Hindlimb muscle (tissue), 1 donor: ENCODE measurements around the gene FZD10. TPM values are rescaled to one million over a fixed set of nuclear protein-coding genes. Genes with fewer than 3 reads are reported as not detected.

Experiments used
- DNase-seq: peaks from one replicate; pipeline ENCODE4 v3.0.0-alpha.2; 2013
- polyA plus RNA-seq: library from polyadenylated mRNA; unstranded; fragments of 120-200 nt; gene quantifications from one replicate; pipeline ENCODE4 v1.2.1, GENCODE V29; 2013; ENCODE audit not compliant: insufficient read length

FZD10 gene
- polyA plus RNA-seq, 1 donor, result 26.0 TPM

DNA sequence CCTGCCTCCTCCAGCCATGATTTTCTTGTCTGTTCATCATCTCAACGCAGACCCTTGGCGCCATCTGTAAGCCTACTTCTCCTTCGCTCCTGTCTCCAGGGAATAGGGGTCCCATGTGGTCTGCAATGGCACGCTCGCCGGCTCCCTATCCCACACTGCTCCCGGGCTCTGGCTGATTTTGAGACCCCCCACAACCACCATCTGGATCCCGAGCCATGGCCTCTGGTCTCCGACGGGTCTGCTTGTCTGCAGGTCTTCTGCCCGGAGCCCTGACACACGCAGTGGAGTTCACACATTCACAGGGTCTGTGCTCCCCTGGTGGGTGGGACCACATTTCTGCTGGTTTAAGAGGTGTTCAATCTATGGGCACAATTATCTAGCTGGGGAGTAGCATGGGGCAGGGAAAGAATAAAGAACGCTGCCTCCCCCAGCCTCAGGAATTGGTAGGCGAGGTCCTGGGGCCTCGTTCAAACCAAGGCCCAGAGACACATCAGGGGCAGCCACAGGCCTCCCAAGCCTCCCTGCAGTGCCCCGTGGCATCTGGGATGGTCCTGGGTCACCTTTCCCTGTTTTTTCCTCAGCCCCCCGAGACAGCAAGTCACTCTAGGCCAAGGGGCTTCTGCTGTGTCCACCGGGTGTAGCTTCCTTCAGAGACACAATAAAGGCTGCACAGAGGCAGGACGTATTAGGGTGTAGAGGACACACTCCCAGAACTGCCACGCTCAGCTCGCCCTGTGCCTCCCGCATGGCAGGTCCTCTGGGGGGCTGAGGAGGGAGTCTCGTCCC lies 21.5 kb downstream of the FZD10 start:
- no peak for DNase-seq

DNA sequence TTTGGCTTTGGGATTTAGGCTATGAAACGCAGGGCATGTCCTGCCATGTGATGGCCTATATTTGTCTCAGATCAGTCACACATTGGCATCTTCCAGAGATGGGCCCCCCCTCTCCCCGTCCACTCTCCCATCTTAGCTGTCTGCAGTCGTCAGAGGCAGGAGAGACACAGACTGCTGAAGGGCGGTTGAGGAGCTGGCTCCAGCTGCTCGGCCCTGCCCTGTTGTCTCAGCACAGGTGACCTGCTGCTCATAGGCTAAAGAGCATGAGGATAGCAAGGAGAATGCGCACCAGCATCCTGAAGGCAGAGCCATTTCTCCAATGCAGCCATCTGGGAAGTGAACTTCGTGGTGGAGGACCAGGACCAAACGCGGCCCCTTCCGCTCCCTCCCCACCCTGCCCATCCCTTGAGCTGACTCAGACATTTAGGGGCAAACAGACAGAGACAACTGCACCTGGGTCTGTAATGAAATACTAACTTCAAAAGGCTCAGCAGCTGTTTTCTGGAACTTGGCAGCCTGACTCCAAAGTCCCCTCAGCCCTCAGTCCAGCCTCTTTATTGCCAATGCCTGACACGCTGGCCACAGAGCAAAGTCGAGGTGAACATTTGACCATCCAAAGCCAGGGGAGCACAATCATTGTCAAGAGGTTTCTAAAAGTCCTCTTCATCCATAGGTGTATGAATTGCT lies 22.3 kb downstream of the FZD10 start:
- DNase-seq, result no peak

DNA sequence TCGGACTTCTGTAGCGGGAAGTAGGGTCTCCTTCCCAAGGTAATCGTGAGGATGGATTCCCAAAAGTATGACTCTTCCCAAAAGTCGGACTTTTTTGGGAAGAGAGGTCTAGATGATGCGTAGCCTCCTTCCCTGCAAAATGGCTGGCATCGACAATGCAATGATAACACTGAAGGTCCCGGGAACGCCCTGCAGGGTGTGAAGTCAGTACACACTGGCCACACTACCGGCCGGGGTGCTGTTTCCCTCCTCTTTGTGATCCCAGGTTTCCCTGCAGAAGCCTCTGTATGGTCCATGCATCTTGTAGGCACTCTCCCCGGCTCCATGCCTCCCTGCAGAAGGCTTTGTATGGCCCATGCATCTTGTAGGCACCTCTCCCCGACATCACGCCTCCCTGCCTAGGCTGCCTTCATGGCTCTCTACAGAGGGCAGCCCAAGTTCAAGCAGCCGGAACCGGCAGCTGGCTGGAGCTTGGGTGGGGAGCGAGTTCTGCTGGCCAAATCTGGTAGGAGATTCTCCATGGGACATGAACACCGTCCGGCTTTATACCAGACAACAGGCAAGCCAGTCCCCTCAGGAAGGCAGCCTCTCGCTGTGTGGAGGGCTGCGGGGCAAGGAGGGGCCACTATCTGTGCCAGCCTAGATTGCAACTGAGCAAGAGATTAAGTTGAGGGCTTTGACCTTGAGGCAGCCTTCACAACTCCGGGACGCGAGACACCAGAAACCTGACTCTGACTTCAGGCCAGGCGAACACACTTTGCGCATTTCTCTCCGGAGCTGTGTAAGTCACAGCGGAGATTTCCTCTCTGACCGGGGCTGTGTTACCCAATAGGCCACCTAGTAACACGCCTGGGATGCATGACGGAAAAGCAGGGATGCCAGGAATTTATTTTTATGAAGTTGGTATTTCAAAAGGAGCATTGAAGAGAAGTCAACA lies 23.5 kb downstream of the FZD10 start:
- DNase-seq, result no peak

DNA sequence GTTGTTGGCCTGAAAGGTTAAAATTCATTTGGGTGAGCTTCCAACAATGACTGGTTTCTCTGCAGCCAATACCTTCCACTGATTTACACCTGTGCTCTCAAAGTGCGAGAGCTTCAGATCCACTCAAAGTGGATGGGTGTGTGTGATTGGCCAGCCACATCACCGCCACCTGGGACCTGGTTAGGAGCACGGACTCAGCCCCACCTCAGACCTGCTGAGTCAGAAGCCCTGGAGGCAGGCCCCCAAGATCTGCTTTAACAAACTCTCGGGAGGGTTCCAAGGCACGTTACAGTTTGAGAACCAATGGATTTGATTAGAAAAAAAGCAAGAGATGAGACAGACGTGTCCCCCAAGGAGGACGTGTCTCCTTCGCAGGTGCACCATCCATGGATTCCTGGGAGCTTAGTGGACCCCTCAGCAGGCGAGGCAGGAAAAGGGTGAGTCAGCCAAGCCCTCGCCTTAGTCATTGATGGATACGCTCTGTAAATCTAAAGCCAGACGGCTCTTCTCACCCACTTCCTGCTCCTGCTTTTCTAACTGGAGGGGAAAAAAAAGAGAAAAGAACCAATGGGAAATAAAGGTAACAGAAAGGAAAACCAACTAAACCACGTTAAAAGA lies 24.5 kb downstream of the FZD10 start:
- DNase-seq, result no peak

- no peak for DNase-seq
Observed at GRCh38 chr12:130192642-130193345, 30.5 kb downstream of the FZD10 start.

GRCh38 chr12:130194154-130194553 lies 31.9 kb downstream of the FZD10 start:
- no peak for DNase-seq

GRCh38 chr12:130195369-130195768 lies 33.1 kb downstream of the FZD10 start:
- DNase-seq, result no peak

DNA sequence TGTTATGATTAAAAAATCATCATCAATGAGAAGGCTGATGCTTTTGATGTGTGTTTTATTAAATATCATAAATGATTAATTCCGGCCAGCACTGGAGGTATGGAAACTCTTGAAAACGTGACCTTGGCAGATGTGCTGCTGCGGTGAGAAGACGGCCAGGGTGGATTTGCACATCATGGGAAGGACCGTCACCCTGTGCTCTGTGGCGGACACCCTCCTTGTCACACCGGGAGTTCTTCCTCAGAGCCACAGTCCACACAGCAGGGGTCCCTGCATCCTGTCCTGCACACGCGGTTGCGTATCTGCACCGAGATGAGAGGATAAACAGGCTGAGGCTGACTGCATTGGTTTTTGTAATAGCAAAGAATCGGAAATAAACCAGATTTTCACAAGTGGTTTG lies 33.5 kb downstream of the FZD10 start:
- DNase-seq, result no peak

GRCh38 chr12:130196827-130197226 lies 34.6 kb downstream of the FZD10 start:
- no peak for DNase-seq

- DNase-seq, result no peak
Observed at GRCh38 chr12:130198026-130198662, 35.9 kb downstream of the FZD10 start.

- DNase-seq, result no peak
Observed at GRCh38 chr12:130198663-130199060, 36.4 kb downstream of the FZD10 start.

GRCh38 chr12:130199581-130200390 lies 37.5 kb downstream of the FZD10 start:
- DNase-seq, result no peak

GRCh38 chr12:130200445-130200844 lies 38.2 kb downstream of the FZD10 start:
- no peak for DNase-seq

GRCh38 chr12:130201037-130201436 lies 38.8 kb downstream of the FZD10 start:
- DNase-seq, result no peak

GRCh38 chr12:130202201-130202600 lies 39.9 kb downstream of the FZD10 start:
- no peak for DNase-seq

GRCh38 chr12:130203151-130203550 lies 40.9 kb downstream of the FZD10 start:
- no peak for DNase-seq

DNA sequence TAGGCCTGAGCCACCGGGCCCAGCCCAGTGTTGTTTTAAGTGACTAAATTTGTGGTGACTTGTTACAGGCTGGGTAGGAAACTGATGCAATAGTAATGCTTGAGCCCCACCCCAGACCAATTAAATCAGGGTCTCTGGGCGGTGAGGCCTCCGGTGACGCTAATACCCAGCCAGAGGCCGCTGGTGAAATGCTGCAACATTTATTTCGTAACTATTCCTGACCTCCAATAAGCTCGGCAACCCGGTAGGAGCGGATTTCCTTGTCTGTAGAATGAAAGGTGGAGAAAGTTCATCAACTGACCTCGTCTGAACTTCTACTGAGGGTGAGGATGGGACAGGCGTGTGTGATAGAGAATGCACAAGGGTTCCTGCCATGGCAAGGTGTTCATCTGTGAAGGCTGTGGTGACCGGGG lies 42.3 kb downstream of the FZD10 start:
- DNase-seq, result no peak

GRCh38 chr12:130205495-130205894 lies 43.2 kb downstream of the FZD10 start:
- DNase-seq, result no peak

DNA sequence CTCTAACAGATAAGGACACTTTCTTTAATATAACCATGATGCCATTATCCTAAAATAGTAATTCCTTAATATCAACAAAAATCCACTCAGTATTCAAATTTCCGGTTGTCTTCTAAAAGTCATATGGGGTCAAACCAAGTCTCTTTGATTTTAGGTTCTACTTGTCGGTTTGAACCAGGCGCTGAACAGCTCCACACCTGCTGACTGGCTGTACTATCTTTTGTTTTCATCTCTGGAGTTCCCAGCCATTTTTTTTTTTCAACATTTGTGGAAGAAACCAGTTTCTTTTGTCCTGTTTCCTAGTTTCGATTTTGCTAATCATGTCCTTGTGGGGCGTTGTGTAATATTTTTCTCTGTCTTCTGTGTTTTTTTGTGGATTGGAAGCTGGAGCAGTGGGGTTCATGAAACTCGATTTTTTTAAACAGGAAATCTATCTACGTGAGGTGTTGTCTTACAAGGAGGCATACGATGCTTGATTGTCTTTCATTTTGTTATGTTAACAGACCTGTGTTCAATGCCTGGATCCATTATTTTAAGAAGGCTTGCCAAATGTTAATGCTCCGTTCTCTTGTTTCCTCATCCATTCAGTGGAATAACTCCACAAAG lies 50.2 kb downstream of the FZD10 start:
- no peak for DNase-seq

GRCh38 chr12:130213249-130213648 lies 51.0 kb downstream of the FZD10 start:
- no peak for DNase-seq
